NCI-H2171 (cell line): ENCODE results near the gene KMT2E.

ENCODE experiments used
- DNase-seq: peaks from one replicate; lab custom pipeline; 2025; lab: John Stamatoyannopoulos, UW

The KMT2E gene

DNA sequence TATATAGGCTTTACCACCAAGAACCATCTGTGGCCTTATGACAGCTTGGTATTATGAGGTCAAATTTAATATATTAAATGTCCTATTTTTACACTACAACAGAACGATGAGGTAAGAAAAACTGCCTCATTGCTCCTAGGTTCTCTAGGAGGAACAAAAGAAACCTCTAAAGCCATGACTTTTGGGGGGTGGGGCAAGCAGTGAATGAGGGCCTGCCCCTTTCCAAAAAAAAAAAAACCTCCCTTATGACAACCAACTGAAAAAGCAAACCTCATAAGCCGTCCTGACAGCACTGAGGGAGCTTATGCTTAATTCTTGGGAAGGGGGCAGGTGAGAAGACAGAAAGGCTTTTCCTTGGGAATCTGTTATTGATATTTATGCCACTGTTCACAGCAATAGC, 116.6 kb downstream of the KMT2E start:
- no peak for DNase-seq

DNA sequence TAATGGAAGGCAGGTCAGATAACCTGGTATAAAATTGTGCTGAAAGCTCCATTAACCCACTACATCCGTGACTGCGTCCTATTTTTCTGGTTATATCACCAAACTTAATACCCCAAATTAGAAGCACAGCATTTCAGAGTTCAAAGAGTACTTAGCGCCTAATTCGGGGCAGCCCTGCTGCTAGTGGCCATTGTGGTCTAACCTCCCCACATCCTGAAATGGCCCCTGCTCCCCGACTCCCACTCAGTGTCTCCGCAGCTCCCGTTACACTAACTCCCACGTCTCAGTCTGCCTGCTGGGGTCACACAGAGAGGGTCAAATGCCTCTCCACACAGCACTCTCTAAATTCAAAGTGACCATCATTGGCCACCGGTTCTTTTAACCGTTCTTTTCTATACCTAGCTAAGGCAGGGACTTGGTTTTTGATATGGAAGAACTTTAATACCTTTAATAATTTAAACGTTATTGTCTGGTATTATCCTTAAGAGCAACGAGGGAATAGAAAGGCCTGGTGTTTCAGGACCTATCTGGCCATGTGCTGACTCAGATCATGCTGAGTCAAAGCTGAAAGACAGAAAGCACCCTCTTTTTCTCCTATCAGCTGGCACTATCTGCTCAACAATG, 117.1 kb downstream of the KMT2E start:
- DNase-seq: no peak

- DNase-seq: no peak
Measured at GRCh38 chr7:105131890-105132289, 117.9 kb downstream of the KMT2E start.

GRCh38 chr7:105132335-105132734, 118.3 kb downstream of the KMT2E start:
- DNase-seq: no peak

- DNase-seq: no peak
Measured at GRCh38 chr7:105132835-105133234, 118.8 kb downstream of the KMT2E start.

DNA sequence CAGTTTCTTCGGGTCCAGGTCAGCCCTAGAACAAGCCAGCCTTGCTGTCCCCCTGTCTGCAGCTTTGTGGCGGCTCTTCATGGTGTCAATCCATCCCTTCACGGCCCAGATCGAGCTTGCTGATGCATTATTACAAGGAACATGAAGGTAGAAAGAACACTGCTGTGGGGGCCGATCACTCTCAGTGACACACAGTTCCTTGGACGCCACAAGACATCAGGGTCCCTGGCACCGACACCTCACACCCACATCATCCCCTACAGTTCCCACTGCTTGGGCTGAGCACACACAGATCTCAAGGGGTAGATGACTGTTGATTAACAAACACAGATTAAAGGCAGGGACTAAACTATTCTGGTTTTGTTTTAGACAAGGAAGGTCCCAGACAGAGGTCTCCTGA, 119.4 kb downstream of the KMT2E start:
- no peak for DNase-seq

DNA sequence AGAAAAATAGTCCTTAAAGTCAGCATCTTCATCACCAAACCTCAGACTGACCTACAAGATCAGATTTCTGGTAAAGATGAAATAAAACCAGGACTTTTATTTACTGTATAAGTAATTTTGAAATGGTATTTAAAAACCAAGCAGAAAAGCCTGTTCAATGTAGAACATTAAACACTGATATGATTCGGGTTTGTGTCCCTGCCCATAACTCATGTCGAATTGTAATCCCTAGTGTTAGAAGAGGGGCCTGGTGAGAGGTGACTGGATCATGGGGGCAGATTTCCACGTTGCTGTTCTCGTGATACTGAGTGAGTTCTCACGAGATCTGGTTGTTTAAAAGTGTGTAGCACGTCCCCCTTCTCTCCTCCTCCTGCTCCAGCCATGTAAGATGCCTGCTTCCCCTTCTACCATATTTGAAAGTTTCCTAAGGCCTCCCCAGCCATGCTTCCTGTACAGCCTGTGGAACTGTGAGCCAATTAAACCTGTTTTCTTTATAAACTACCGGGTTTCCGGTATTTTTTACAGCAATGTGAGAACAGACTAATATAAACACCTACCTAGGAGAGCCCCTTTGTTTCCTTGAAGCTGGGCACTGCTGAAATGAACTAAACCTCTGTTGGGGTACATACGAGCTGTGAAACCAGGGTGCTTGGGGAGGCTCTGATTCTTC, 120.1 kb downstream of the KMT2E start:
- no peak for DNase-seq

DNA sequence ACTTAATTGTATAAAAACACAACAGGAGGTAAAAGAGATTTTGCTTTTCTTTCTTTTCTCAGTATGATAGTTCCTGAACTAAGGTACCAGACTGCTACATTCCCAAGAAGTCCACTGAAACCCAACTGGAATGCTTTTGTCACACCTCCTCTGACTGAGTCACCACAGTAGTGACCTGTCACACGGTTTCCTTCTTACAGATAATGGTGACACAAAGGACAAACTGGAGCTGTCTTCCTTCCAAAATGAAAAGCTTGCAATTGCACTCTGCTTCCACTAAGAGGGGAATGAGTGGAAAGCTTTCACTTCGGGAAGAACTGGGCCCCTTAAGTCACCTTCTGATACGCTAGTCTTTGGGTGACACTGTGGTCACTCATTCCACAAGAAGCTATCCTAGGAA, 122.2 kb downstream of the KMT2E start:
- DNase-seq: no peak

DNA sequence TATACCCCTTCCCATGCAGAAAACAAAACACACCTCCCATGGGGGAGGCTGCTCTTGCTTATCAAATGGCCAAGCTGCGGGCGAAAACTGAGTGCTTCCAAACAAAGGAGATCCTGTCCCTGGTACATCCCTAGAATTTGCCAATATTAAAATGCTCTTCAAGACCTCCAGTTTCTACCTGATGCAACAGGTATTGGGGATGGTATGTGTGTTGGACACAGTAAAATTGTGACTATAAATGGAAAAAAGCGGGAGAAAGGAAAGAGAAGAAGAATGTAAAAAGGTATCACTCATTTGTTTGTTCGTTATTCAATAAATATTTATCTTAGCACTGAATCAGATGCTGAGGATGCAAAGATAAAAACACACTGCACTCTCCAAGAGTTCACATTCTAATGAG, 123.9 kb downstream of the KMT2E start:
- DNase-seq: no peak

- no peak for DNase-seq
Measured at GRCh38 chr7:105139381-105139780, 125.4 kb downstream of the KMT2E start.

- no peak for DNase-seq
Measured at GRCh38 chr7:105141068-105141467, 127.1 kb downstream of the KMT2E start.

- DNase-seq: no peak
Measured at GRCh38 chr7:105149827-105150226, 135.8 kb downstream of the KMT2E start.

DNA sequence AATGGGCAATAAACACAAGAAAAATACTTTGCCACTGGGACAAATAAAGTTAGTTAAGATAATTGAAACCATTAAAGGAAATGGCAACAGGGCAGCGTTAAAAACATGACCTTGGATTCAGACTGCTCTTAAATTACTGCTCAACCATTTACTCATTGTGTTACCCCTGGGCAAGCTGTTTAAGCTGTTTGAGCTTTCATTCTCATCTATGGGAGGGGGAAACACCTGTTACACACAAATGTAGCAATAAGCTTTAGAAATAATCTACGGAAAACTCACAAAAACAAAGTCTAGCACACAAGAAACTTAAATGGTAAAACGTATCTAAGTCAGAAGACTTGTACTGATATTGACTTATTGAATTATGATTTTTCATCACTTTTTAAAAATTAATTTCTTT, 137.1 kb downstream of the KMT2E start:
- no peak for DNase-seq

GRCh38 chr7:105153531-105153930, 139.5 kb downstream of the KMT2E start:
- DNase-seq: no peak

- DNase-seq: no peak
Measured at GRCh38 chr7:105154084-105154483, 140.1 kb downstream of the KMT2E start.

GRCh38 chr7:105156731-105157130, 142.7 kb downstream of the KMT2E start:
- no peak for DNase-seq

GRCh38 chr7:105157278-105157677, 143.3 kb downstream of the KMT2E start:
- DNase-seq: no peak

- no peak for DNase-seq
Measured at GRCh38 chr7:105161366-105161765, 147.4 kb downstream of the KMT2E start.
